Tongue (tissue), 2 donors: ENCODE measurements around the gene NFKBIB. TPM values are rescaled to one million over a fixed set of nuclear protein-coding genes. Genes with fewer than 3 reads are reported as not detected.
"Not testable (repeated sequence)": the region's sequence is repeated elsewhere in the genome, so short reads cannot be mapped to it uniquely, and the experiment has no call there.

Source experiments
- DNase-seq: peaks from one replicate; pipeline ENCODE4 v3.0.0-alpha.2; 2015
- total RNA-seq: library from RNA; depleted of rRNA; stranded (reverse); fragments of >200 nt; gene quantifications from one replicate; pipeline ENCODE4 v1.2.3, GENCODE V29; 2014

The NFKBIB gene
- total RNA-seq, 1 donor from 2014 or later = 8.8 TPM

- DNase-seq = peak; percentile 57
Observed at GRCh38 chr19:38875656-38876395, 23.9 kb upstream of the NFKBIB start.

GRCh38 chr19:38877781-38878574, 21.8 kb upstream of the NFKBIB start, which contains the start of gene RINL:
Gene RINL (minus strand): TSS chr19:38878275. CDS start chr19:38876742, 1,533 bp downstream.
- no peak for DNase-seq

- DNase-seq = no peak
Observed at GRCh38 chr19:38878575-38879399, 21.0 kb upstream of the NFKBIB start.

GRCh38 chr19:38879400-38879751, 20.4 kb upstream of the NFKBIB start:
- no peak for DNase-seq

GRCh38 chr19:38880076-38880881, 19.5 kb upstream of the NFKBIB start:
- DNase-seq = no peak

GRCh38 chr19:38880882-38881609, 18.7 kb upstream of the NFKBIB start:
- DNase-seq = no peak

GRCh38 chr19:38883286-38883685, 16.5 kb upstream of the NFKBIB start:
- no peak for DNase-seq

- DNase-seq = not testable (repeated sequence)
Observed at GRCh38 chr19:38884691-38885090, 15.1 kb upstream of the NFKBIB start.

- DNase-seq = no peak
Observed at GRCh38 chr19:38888876-38889275, 10.9 kb upstream of the NFKBIB start.

- no peak for DNase-seq
Observed at GRCh38 chr19:38889803-38890202, 10.0 kb upstream of the NFKBIB start.

- DNase-seq = peak; percentile 66
Observed at GRCh38 chr19:38890686-38891085, 9.1 kb upstream of the NFKBIB start.

GRCh38 chr19:38891771-38892170, 8.0 kb upstream of the NFKBIB start:
- DNase-seq = peak; percentile 76

GRCh38 chr19:38892841-38893240, 6.9 kb upstream of the NFKBIB start:
- DNase-seq = no peak

- no peak for DNase-seq
Observed at GRCh38 chr19:38893341-38893771, 6.4 kb upstream of the NFKBIB start.

- DNase-seq = no peak
Observed at GRCh38 chr19:38894968-38895367, 4.8 kb upstream of the NFKBIB start.

GRCh38 chr19:38898788-38899446, 852 bp upstream of the NFKBIB start:
- no peak for DNase-seq

- no peak for DNase-seq
Observed at GRCh38 chr19:38900202-38900629, 447 bp downstream of the NFKBIB start.

GRCh38 chr19:38900743-38901190, 998 bp downstream of the NFKBIB start:
- no peak for DNase-seq

- no peak for DNase-seq
Observed at GRCh38 chr19:38901683-38902082, 1.9 kb downstream of the NFKBIB start.
